ENCODE measurements around the gene FMO4. TPM values are rescaled to one million over a fixed set of nuclear protein-coding genes. Genes with fewer than 3 reads are reported as not detected.

FMO4 gene
- total and polyA plus RNA-seq, 2 experiments from 2014 or later: 3.1 to 3.4 TPM

DNA sequence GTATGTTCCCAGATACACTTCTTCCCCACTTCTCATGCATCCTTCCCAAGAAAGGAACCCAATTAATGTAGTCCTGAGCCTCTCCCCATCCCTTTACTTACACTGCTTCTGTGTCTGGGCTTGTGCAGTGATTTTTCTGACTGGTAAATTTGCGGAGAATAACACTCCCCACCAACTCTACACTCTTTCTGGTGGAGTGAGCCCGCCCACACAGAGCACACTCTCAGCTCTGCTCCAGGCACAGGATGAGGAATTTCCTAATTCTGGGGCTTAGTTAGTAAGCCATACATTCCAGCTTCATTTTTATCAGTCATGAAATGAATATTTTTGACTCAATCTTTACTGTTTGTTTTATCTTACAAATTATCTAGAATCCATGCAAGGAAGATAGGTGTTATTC, 38.6 kb downstream of the FMO4 start:
- DNase-seq (ENCODE audit: low spot score): no peak
- H3K4me2 ChIP-seq: no peak overlapping the region
- Mint-ChIP-seq H3K4me1 (peaks cover 7% of the 10 kb centered on the region; the same call in 2 of the 3 replicates), H3K27me3 (ENCODE audit: insufficient read depth, low read depth, poor library complexity) (peaks cover 2% of the 10 kb centered on the region), H3K9me3 (no peaks in the 10 kb centered on the region), H3K27ac (no peak overlapping the region), H3K36me3 (ENCODE audit: low read depth) (no peaks in the 10 kb centered on the region), H3K4me3 (no peak overlapping the region)
- H3K27me3 ChIP-seq (ENCODE audit: insufficient read depth): no peaks in the 10 kb centered on the region
- no peak for TF ChIP-seq STAT1 (IDR thresholded peaks at IDR 0.05; ENCODE audit: unreplicated experiment)
- TF ChIP-seq, protein P1, sequence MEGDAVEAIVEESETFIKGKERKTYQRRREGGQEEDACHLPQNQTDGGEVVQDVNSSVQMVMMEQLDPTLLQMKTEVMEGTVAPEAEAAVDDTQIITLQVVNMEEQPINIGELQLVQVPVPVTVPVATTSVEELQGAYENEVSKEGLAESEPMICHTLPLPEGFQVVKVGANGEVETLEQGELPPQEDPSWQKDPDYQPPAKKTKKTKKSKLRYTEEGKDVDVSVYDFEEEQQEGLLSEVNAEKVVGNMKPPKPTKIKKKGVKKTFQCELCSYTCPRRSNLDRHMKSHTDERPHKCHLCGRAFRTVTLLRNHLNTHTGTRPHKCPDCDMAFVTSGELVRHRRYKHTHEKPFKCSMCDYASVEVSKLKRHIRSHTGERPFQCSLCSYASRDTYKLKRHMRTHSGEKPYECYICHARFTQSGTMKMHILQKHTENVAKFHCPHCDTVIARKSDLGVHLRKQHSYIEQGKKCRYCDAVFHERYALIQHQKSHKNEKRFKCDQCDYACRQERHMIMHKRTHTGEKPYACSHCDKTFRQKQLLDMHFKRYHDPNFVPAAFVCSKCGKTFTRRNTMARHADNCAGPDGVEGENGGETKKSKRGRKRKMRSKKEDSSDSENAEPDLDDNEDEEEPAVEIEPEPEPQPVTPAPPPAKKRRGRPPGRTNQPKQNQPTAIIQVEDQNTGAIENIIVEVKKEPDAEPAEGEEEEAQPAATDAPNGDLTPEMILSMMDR (conservative IDR thresholded peaks at IDR 0.05; ENCODE audit: low read depth in 2 of 2): no peak
- TF ChIP-seq ZNF114 (CRISPR knock-in tag; IDR thresholded peaks at IDR 0.05): no peak
- TF ChIP-seq JUNB (IDR thresholded peaks at IDR 0.05; ENCODE audit: unreplicated experiment): no peak
- TF ChIP-seq EZH2phosphoT487 (IDR thresholded peaks at IDR 0.05; ENCODE audit: unreplicated experiment): no peak
- TF ChIP-seq CREB1 (CRISPR knock-in tag; IDR thresholded peaks at IDR 0.05; ENCODE audit: low read depth): no peak
- no peak for TF ChIP-seq POLR2AphosphoS5 (IDR thresholded peaks at IDR 0.05; ENCODE audit: low read depth)
- TF ChIP-seq EZH2 (IDR thresholded peaks at IDR 0.05; ENCODE audit: low read depth, unreplicated experiment): no peak
- TF ChIP-seq, protein P2, sequence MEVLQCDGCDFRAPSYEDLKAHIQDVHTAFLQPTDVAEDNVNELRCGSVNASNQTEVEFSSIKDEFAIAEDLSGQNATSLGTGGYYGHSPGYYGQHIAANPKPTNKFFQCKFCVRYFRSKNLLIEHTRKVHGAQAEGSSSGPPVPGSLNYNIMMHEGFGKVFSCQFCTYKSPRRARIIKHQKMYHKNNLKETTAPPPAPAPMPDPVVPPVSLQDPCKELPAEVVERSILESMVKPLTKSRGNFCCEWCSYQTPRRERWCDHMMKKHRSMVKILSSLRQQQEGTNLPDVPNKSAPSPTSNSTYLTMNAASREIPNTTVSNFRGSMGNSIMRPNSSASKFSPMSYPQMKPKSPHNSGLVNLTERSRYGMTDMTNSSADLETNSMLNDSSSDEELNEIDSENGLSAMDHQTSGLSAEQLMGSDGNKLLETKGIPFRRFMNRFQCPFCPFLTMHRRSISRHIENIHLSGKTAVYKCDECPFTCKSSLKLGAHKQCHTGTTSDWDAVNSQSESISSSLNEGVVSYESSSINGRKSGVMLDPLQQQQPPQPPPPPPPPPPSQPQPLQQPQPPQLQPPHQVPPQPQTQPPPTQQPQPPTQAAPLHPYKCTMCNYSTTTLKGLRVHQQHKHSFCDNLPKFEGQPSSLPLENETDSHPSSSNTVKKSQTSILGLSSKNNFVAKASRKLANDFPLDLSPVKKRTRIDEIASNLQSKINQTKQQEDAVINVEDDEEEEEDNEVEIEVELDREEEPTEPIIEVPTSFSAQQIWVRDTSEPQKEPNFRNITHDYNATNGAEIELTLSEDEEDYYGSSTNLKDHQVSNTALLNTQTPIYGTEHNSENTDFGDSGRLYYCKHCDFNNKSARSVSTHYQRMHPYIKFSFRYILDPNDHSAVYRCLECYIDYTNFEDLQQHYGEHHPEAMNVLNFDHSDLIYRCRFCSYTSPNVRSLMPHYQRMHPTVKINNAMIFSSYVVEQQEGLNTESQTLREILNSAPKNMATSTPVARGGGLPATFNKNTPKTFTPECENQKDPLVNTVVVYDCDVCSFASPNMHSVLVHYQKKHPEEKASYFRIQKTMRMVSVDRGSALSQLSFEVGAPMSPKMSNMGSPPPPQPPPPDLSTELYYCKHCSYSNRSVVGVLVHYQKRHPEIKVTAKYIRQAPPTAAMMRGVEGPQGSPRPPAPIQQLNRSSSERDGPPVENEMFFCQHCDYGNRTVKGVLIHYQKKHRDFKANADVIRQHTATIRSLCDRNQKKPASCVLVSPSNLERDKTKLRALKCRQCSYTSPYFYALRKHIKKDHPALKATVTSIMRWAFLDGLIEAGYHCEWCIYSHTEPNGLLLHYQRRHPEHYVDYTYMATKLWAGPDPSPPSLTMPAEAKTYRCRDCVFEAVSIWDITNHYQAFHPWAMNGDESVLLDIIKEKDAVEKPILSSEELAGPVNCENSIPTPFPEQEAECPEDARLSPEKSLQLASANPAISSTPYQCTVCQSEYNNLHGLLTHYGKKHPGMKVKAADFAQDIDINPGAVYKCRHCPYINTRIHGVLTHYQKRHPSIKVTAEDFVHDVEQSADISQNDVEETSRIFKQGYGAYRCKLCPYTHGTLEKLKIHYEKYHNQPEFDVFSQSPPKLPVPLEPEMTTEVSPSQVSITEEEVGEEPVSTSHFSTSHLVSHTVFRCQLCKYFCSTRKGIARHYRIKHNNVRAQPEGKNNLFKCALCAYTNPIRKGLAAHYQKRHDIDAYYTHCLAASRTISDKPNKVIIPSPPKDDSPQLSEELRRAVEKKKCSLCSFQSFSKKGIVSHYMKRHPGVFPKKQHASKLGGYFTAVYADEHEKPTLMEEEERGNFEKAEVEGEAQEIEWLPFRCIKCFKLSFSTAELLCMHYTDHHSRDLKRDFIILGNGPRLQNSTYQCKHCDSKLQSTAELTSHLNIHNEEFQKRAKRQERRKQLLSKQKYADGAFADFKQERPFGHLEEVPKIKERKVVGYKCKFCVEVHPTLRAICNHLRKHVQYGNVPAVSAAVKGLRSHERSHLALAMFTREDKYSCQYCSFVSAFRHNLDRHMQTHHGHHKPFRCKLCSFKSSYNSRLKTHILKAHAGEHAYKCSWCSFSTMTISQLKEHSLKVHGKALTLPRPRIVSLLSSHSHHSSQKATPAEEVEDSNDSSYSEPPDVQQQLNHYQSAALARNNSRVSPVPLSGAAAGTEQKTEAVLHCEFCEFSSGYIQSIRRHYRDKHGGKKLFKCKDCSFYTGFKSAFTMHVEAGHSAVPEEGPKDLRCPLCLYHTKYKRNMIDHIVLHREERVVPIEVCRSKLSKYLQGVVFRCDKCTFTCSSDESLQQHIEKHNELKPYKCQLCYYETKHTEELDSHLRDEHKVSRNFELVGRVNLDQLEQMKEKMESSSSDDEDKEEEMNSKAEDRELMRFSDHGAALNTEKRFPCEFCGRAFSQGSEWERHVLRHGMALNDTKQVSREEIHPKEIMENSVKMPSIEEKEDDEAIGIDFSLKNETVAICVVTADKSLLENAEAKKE (CRISPR knock-in tag; IDR thresholded peaks at IDR 0.05): no peak
- no peak for TF ChIP-seq NANOG (IDR thresholded peaks at IDR 0.05; ENCODE audit: borderline replicate concordance)
- TF ChIP-seq, protein P3, sequence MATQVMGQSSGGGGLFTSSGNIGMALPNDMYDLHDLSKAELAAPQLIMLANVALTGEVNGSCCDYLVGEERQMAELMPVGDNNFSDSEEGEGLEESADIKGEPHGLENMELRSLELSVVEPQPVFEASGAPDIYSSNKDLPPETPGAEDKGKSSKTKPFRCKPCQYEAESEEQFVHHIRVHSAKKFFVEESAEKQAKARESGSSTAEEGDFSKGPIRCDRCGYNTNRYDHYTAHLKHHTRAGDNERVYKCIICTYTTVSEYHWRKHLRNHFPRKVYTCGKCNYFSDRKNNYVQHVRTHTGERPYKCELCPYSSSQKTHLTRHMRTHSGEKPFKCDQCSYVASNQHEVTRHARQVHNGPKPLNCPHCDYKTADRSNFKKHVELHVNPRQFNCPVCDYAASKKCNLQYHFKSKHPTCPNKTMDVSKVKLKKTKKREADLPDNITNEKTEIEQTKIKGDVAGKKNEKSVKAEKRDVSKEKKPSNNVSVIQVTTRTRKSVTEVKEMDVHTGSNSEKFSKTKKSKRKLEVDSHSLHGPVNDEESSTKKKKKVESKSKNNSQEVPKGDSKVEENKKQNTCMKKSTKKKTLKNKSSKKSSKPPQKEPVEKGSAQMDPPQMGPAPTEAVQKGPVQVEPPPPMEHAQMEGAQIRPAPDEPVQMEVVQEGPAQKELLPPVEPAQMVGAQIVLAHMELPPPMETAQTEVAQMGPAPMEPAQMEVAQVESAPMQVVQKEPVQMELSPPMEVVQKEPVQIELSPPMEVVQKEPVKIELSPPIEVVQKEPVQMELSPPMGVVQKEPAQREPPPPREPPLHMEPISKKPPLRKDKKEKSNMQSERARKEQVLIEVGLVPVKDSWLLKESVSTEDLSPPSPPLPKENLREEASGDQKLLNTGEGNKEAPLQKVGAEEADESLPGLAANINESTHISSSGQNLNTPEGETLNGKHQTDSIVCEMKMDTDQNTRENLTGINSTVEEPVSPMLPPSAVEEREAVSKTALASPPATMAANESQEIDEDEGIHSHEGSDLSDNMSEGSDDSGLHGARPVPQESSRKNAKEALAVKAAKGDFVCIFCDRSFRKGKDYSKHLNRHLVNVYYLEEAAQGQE (IDR thresholded peaks at IDR 0.05; ENCODE audit: unreplicated experiment): no peak
- no peak for TF ChIP-seq ZNF331 (CRISPR knock-in tag; IDR thresholded peaks at IDR 0.05; ENCODE audit: low read depth)
- TF ChIP-seq, protein P4, sequence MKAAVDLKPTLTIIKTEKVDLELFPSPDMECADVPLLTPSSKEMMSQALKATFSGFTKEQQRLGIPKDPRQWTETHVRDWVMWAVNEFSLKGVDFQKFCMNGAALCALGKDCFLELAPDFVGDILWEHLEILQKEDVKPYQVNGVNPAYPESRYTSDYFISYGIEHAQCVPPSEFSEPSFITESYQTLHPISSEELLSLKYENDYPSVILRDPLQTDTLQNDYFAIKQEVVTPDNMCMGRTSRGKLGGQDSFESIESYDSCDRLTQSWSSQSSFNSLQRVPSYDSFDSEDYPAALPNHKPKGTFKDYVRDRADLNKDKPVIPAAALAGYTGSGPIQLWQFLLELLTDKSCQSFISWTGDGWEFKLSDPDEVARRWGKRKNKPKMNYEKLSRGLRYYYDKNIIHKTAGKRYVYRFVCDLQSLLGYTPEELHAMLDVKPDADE (IDR thresholded peaks at IDR 0.05): no peak
- no peak for ATAC-seq
- H3F3A ChIP-seq (replicated peaks; ENCODE audit: low read depth): no peaks in the 10 kb centered on the region
- no peak overlapping the region for H3K4me3 ChIP-seq
- H3K27ac ChIP-seq (ENCODE audit: low read depth): no peak overlapping the region
- no peaks in the 10 kb centered on the region for H3K4me1 ChIP-seq (ENCODE audit: insufficient read depth)
- no peaks in the 10 kb centered on the region for H4K20me1 ChIP-seq (replicated peaks; ENCODE audit: insufficient read depth)
- H3K79me2 ChIP-seq (replicated peaks; ENCODE audit: insufficient read depth): no peaks in the 10 kb centered on the region
- H3K9me2 ChIP-seq (ENCODE audit: insufficient read depth): 0 out of 2 replicates have a peak, but pooled peaks cover 3% of the 10 kb centered on the region
- no peaks in the 10 kb centered on the region for H3K36me3 ChIP-seq (ENCODE audit: insufficient read depth)
- no peak overlapping the region for H2AFZ ChIP-seq

Measured in GM23338 (cell line).